ENCODE measurements around the gene SAXO1. TPM values are rescaled to one million over a fixed set of nuclear protein-coding genes. Genes with fewer than 3 reads are reported as not detected.
"Not testable (repeated sequence)": the region's sequence is repeated elsewhere in the genome, so short reads cannot be mapped to it uniquely, and the experiment has no call there.

Gene SAXO1
- total RNA-seq, 1 donor from 2014 or later = not detected

DNA sequence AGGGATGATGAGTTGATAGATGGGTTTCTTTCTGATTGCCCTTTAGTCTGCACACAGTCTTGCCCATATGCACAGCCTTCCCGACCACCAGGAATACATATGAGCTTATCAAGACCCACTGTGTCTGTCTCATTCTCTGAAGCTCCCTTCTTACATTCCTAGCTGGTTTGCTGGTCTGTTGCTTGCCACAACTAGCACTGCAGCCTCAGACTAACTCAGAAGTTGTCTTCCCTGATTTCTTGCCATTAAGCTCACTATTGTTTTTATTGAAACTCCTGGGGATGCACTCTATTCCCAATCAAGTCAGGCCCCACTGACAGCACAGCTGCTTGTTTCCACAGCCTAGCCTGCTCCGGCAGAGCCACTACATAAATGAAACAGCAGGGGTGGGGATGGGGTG, 97.5 kb downstream of the SAXO1 start:
- TF ChIP-seq, protein P1, sequence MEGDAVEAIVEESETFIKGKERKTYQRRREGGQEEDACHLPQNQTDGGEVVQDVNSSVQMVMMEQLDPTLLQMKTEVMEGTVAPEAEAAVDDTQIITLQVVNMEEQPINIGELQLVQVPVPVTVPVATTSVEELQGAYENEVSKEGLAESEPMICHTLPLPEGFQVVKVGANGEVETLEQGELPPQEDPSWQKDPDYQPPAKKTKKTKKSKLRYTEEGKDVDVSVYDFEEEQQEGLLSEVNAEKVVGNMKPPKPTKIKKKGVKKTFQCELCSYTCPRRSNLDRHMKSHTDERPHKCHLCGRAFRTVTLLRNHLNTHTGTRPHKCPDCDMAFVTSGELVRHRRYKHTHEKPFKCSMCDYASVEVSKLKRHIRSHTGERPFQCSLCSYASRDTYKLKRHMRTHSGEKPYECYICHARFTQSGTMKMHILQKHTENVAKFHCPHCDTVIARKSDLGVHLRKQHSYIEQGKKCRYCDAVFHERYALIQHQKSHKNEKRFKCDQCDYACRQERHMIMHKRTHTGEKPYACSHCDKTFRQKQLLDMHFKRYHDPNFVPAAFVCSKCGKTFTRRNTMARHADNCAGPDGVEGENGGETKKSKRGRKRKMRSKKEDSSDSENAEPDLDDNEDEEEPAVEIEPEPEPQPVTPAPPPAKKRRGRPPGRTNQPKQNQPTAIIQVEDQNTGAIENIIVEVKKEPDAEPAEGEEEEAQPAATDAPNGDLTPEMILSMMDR (IDR thresholded peaks at IDR 0.05) = no peak
- no peak overlapping the region for H3K4me3 Mint-ChIP-seq (ENCODE audit: unreplicated experiment)
- DNase-seq (ENCODE audit: extremely low spot score, unreplicated experiment) = no peak
- peaks cover 6% of the 10 kb centered on the region for H3K9me3 Mint-ChIP-seq (ENCODE audit: unreplicated experiment)
- H3K27ac Mint-ChIP-seq (ENCODE audit: unreplicated experiment) = no peak overlapping the region
- H3K36me3 Mint-ChIP-seq (ENCODE audit: unreplicated experiment) = no peaks in the 10 kb centered on the region
- H3K4me1 Mint-ChIP-seq (ENCODE audit: unreplicated experiment) = no peaks in the 10 kb centered on the region
- no peaks in the 10 kb centered on the region for H3K27me3 Mint-ChIP-seq (ENCODE audit: unreplicated experiment)

DNA sequence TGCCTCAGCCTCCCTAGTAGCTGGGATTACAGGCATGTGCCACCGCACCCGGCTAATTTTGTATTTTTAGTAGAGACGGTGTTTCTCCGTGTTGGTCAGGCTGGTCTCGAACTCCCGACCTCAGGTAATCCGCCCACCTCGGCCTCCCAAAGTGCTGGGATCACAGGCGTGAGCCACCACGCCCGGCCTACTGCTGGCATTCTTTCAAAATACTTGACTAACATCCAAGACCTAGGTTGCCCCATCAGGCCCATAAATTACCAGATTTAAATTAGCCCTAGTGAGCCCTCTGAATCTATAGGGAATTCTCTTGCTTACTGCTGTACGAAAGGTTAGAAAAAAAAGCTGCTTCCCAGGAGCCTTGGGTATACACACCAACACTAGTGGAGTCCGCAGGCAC, 102.4 kb downstream of the SAXO1 start:
- not testable (repeated sequence) for H3K36me3 Mint-ChIP-seq (ENCODE audit: unreplicated experiment); H3K4me1 Mint-ChIP-seq (ENCODE audit: unreplicated experiment); H3K27ac Mint-ChIP-seq (ENCODE audit: unreplicated experiment); DNase-seq (ENCODE audit: extremely low spot score, unreplicated experiment); H3K27me3 Mint-ChIP-seq (ENCODE audit: unreplicated experiment); H3K9me3 Mint-ChIP-seq (ENCODE audit: unreplicated experiment); H3K4me3 Mint-ChIP-seq (ENCODE audit: unreplicated experiment)

DNA sequence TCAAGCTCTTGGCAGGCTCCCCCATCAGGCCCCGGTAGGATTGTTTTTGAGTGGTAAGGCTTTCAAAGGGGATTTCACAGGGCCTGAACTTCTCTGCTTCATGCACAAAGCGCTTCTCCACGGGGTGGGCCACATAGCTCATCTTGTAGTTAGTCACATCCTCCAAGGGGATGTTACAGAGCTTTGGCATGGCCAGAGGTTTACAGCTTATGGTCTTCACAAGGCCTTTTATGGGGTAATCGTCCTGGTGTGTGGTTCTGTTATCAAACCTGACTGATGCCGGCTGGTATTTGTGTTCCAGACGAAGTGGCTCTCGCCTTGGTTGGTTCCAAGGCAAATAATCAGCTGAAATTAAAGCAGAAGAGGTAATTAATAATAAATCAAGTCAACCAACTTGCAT, 104.3 kb downstream of the SAXO1 start:
- no peaks in the 10 kb centered on the region for H3K36me3 Mint-ChIP-seq (ENCODE audit: unreplicated experiment)
- no peaks in the 10 kb centered on the region for H3K27me3 Mint-ChIP-seq (ENCODE audit: unreplicated experiment)
- no peaks in the 10 kb centered on the region for H3K9me3 Mint-ChIP-seq (ENCODE audit: unreplicated experiment)
- DNase-seq (ENCODE audit: extremely low spot score, unreplicated experiment) = no peak
- no peak overlapping the region for H3K4me3 Mint-ChIP-seq (ENCODE audit: unreplicated experiment)
- no peaks in the 10 kb centered on the region for H3K4me1 Mint-ChIP-seq (ENCODE audit: unreplicated experiment)
- TF ChIP-seq, protein P1 (IDR thresholded peaks at IDR 0.05) = no peak
- no peak overlapping the region for H3K27ac Mint-ChIP-seq (ENCODE audit: unreplicated experiment)

DNA sequence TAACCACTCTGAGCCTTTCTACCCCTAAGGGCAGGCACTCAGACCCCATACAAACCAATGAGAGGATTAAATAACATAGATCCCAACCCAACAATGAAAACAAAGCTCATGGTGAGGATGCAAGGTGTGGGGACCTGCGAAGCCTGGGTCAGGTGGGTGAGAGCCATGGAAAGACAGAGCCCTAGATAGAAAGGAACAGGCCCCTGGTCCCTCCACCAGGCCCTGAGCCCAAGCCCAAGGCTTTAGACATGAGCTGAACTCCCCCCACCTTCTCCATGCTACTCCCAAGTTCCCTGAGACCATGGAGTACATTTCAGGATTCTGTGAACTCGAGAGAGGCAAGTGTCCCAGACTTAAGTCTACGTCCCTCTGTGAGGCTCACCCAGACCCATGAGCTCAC, 106.5 kb downstream of the SAXO1 start:
- Mint-ChIP-seq H3K9me3 (ENCODE audit: unreplicated experiment) (no peaks in the 10 kb centered on the region), H3K4me3 (ENCODE audit: unreplicated experiment) (no peak overlapping the region), H3K4me1 (ENCODE audit: unreplicated experiment) (no peaks in the 10 kb centered on the region), H3K27ac (ENCODE audit: unreplicated experiment) (no peak overlapping the region), H3K36me3 (ENCODE audit: unreplicated experiment) (no peaks in the 10 kb centered on the region), H3K27me3 (ENCODE audit: unreplicated experiment) (no peaks in the 10 kb centered on the region)
- no peak for DNase-seq (ENCODE audit: extremely low spot score, unreplicated experiment)
- TF ChIP-seq, protein P1 (IDR thresholded peaks at IDR 0.05) = no peak

DNA sequence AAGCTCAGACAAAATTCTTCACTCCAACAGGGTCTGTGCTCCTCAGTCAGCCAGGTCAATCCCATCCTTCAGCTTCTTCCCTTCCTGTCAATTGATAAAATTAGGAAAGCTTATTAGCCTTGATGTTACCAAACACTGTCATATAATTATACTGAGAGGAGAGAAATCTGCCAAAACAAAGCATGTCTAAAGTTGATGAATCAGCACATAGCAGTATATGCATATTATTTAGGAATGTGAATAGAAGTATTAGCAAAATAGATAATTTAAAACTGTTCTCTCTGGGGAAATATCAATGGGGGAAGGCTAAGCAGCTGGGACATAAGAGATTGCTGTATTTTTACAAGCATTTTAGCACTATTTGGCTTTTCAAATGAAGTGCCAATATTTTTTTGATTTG, 107.1 kb downstream of the SAXO1 start:
- H3K27me3 Mint-ChIP-seq (ENCODE audit: unreplicated experiment) = no peaks in the 10 kb centered on the region
- no peak overlapping the region for H3K27ac Mint-ChIP-seq (ENCODE audit: unreplicated experiment)
- no peak overlapping the region for H3K4me3 Mint-ChIP-seq (ENCODE audit: unreplicated experiment)
- H3K4me1 Mint-ChIP-seq (ENCODE audit: unreplicated experiment) = no peaks in the 10 kb centered on the region
- no peak for DNase-seq (ENCODE audit: extremely low spot score, unreplicated experiment)
- H3K36me3 Mint-ChIP-seq (ENCODE audit: unreplicated experiment) = no peaks in the 10 kb centered on the region
- TF ChIP-seq, protein P1 (IDR thresholded peaks at IDR 0.05) = no peak
- no peaks in the 10 kb centered on the region for H3K9me3 Mint-ChIP-seq (ENCODE audit: unreplicated experiment)

Data from osteocyte (in vitro differentiated cells).